ENCODE data around the gene ACTR8. TPM values are rescaled to one million over a fixed set of nuclear protein-coding genes. Genes with fewer than 3 reads are reported as not detected.

Gene ACTR8
- polyA plus RNA-seq, 1 donor from 2014 or later: 28.4 TPM

DNA sequence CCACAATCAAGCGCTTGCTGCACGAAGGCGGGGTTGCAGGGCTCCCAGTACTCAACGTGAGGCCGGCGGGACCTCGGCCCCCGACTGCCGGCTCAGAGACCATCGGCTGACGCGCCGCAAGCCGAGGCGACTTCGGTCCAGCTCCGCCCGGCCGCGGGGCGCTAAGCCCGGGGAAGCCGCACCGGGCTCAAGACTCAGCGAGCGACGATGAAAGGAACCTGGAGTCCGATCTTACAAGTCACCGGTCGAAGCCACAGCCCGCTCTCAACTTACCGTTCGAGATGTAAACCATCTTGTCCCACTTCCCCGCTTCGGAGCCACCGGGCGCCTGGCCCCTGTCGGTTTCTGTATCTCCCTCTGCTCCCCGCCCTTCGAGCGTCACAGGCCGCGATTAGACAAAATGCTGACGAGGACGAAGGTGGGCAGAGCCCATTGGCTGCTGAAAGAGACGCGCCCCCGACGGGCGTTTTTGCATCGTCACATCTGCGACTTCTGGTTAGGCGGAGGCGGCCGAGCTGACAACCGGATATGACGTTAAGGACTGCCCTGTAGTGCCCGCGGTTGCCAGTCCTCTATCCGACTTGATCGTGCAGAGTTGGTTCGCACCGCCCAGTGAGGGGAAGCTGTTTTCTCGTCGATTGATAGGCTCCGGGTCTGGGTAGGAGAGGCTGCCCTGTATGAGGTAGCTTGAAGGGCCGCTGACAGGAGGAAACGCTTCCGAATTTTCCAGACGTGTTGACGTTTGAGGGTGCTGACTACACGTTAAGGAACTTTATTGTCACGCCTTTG, 9.7 kb upstream of the ACTR8 start, which contains the start of gene SELENOK:
Gene SELENOK, minus strand, starts transcription at position 363 of the 789 bp plus-strand sequence.
- Histone ChIP-seq H3K9me3 (ENCODE audit: low read length) (no peaks in the 10 kb centered on the region), H3K36me3 (ENCODE audit: insufficient read depth, low read length) (no peaks in the 10 kb centered on the region), H3K4me2 (ENCODE audit: low read length) (peak within 1 kb of the TSS; percentile 92), H3K4me3 (ENCODE audit: low read length) (peak within 1 kb of the TSS; percentile 90), H2AFZ (ENCODE audit: low read depth, low read length) (peak within 1 kb of the TSS; percentile 98), H3K79me2 (replicated peaks; ENCODE audit: insufficient read depth, low read length) (peaks cover 31% of the 10 kb centered on the region), H3K27me3 (ENCODE audit: insufficient read depth, low read depth, low read length) (peaks cover 3% of the 10 kb centered on the region), H3K27ac (ENCODE audit: low read length) (peak within 1 kb of the TSS; percentile 92), H3F3A (ENCODE audit: insufficient read depth, low read length, poor library complexity, severe bottlenecking) (no peaks in the 10 kb centered on the region), H4K20me1 (ENCODE audit: insufficient read depth) (no peaks in the 10 kb centered on the region), H3K9ac (ENCODE audit: low read length) (peak within 1 kb of the TSS; percentile 98), H3K9me2 (ENCODE audit: insufficient read depth, low read length) (no peaks in the 10 kb centered on the region)
- peak; percentile 92 for TF ChIP-seq TAF1 (IDR thresholded peaks at IDR 0.05; ENCODE audit: low read depth)
- peak; percentile 79 for TF ChIP-seq EP300 (conservative IDR thresholded peaks at IDR 0.05; ENCODE audit: poor library complexity, severe bottlenecking)
- peak; percentile 56 for TF ChIP-seq MXI1 (conservative IDR thresholded peaks at IDR 0.05; ENCODE audit: poor library complexity, severe bottlenecking)
- TF ChIP-seq RAD21 (conservative IDR thresholded peaks at IDR 0.05): no peak
- TF ChIP-seq SMC3 (conservative IDR thresholded peaks at IDR 0.05; ENCODE audit: poor library complexity): no peak
- TF ChIP-seq POLR2AphosphoS5 (IDR thresholded peaks at IDR 0.05): peak; percentile 99
- TF ChIP-seq, protein P1, sequence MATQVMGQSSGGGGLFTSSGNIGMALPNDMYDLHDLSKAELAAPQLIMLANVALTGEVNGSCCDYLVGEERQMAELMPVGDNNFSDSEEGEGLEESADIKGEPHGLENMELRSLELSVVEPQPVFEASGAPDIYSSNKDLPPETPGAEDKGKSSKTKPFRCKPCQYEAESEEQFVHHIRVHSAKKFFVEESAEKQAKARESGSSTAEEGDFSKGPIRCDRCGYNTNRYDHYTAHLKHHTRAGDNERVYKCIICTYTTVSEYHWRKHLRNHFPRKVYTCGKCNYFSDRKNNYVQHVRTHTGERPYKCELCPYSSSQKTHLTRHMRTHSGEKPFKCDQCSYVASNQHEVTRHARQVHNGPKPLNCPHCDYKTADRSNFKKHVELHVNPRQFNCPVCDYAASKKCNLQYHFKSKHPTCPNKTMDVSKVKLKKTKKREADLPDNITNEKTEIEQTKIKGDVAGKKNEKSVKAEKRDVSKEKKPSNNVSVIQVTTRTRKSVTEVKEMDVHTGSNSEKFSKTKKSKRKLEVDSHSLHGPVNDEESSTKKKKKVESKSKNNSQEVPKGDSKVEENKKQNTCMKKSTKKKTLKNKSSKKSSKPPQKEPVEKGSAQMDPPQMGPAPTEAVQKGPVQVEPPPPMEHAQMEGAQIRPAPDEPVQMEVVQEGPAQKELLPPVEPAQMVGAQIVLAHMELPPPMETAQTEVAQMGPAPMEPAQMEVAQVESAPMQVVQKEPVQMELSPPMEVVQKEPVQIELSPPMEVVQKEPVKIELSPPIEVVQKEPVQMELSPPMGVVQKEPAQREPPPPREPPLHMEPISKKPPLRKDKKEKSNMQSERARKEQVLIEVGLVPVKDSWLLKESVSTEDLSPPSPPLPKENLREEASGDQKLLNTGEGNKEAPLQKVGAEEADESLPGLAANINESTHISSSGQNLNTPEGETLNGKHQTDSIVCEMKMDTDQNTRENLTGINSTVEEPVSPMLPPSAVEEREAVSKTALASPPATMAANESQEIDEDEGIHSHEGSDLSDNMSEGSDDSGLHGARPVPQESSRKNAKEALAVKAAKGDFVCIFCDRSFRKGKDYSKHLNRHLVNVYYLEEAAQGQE (IDR thresholded peaks at IDR 0.05; ENCODE audit: borderline replicate concordance): peak; percentile 85
- no peak for TF ChIP-seq EZH2 (IDR thresholded peaks at IDR 0.05; ENCODE audit: borderline replicate concordance, insufficient read depth, low read length, poor library complexity, severe bottlenecking)
- TF ChIP-seq, protein P2, sequence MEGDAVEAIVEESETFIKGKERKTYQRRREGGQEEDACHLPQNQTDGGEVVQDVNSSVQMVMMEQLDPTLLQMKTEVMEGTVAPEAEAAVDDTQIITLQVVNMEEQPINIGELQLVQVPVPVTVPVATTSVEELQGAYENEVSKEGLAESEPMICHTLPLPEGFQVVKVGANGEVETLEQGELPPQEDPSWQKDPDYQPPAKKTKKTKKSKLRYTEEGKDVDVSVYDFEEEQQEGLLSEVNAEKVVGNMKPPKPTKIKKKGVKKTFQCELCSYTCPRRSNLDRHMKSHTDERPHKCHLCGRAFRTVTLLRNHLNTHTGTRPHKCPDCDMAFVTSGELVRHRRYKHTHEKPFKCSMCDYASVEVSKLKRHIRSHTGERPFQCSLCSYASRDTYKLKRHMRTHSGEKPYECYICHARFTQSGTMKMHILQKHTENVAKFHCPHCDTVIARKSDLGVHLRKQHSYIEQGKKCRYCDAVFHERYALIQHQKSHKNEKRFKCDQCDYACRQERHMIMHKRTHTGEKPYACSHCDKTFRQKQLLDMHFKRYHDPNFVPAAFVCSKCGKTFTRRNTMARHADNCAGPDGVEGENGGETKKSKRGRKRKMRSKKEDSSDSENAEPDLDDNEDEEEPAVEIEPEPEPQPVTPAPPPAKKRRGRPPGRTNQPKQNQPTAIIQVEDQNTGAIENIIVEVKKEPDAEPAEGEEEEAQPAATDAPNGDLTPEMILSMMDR (IDR thresholded peaks at IDR 0.05; ENCODE audit: poor library complexity, severe bottlenecking): no peak

DNA sequence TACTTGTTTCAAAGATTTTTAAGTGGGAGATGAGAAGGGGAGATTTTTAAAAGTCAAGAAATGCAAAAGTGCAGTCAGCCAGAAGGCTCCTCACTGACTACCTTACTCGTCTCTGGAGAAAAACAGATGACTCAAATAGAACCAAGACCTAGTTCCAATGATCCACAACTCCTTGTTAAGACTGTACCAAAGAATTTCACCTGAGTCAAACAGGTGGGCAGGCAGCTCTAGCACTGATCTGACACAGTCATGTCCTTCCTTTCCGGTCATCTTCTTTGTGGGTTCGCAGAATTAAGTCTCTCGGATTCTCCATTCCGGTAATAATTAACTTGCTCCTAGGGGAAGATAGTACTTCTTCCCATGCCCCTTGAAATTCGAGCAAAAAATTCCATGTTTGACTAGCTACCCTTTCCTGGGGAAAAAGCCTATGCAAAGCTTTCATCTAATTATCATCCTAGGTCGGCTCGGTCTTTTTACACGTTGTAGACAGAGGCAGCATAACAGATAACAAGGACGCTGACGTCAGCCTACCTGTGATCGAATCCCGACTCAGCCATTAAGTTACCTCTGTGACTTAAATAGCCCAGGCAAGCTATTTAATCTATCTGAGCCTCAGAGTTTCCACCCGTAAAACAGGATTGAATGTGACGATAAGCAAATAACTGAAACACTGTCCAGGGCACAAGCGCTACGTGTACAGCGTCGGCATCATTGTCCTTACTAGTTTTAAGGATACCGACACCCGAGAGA, 8.9 kb upstream of the ACTR8 start:
- Histone ChIP-seq H3K27me3 (ENCODE audit: insufficient read depth, low read depth, low read length) (peaks cover 3% of the 10 kb centered on the region), H3K27ac (ENCODE audit: low read length) (peak overlapping the region; percentile 92), H4K20me1 (ENCODE audit: insufficient read depth) (no peaks in the 10 kb centered on the region), H3K9me3 (ENCODE audit: low read length) (no peaks in the 10 kb centered on the region), H2AFZ (ENCODE audit: low read depth, low read length) (peak overlapping the region; percentile 83), H3K36me3 (ENCODE audit: insufficient read depth, low read length) (no peaks in the 10 kb centered on the region), H3K9me2 (ENCODE audit: insufficient read depth, low read length) (no peaks in the 10 kb centered on the region), H3K9ac (ENCODE audit: low read length) (peak overlapping the region; percentile 98), H3K4me3 (ENCODE audit: low read length) (peak overlapping the region; percentile 90), H3K79me2 (replicated peaks; ENCODE audit: insufficient read depth, low read length) (peaks cover 31% of the 10 kb centered on the region), H3F3A (ENCODE audit: insufficient read depth, low read length, poor library complexity, severe bottlenecking) (no peaks in the 10 kb centered on the region), H3K4me2 (ENCODE audit: low read length) (peak overlapping the region; percentile 92)
- TF ChIP-seq SMC3 (conservative IDR thresholded peaks at IDR 0.05; ENCODE audit: poor library complexity): no peak
- TF ChIP-seq, protein P2 (IDR thresholded peaks at IDR 0.05; ENCODE audit: poor library complexity, severe bottlenecking): peak; percentile 25

All from neural cell (in vitro differentiated cells).